HG03469 (cell line): ENCODE data around the gene PARK7.
A peak's percentile ranks its signal among the peaks of the same experiment; 100 is the strongest.
"Not testable (repeated sequence)": the region's sequence is repeated elsewhere in the genome, so short reads cannot be mapped to it uniquely, and the experiment has no call there.

Experiments
- ATAC-seq: cut with Tn5 transposase; IDR thresholded peaks from one replicate; pipeline ENCODE4 v1.9.1; 2021; ENCODE audit warnings: mild to moderate bottlenecking, moderate library complexity, moderate number of reproducible peaks; ENCODE audit not compliant: unreplicated experiment

Gene PARK7

DNA sequence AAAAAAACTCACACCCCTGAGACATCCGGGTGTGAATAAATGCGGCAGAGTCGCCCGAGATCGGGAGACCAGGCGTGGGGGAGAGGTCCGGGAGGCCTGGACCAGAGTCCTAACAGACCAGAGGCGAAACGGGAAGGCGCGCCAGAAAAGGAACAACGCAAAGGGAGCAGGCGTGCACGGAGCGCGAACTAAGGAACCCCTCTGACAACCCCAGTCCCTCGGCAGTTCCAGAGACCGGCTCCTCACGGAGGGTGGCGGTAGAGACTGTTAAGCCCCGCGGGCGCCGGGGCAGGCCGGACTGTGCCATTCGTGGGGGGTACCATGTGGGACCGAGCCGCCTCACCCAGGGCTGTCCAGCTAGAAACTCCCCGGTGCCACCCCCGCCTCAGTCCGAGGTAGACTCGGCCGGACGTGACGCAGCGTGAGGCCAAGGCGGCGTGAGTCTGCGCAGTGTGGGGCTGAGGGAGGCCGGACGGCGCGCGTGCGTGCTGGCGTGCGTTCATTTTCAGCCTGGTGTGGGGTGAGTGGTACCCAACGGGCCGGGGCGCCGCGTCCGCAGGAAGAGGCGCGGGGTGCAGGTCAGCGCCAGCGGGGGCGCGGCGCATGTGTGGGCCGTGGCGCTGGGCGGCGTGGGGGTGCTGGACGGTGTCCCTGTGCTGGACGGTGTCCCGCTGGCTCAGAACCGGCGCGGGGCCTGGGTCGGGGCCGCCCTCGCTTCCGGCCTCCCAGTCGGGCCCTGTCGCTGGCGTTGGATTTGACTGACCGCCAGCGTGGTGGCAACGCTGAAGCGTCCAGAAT, at the start of gene PARK7:
Gene PARK7, plus strand, starts transcription at position 496 of the 798 bp plus-strand sequence. CDS start 1,075 bp downstream, outside the sequence.
- peak; percentile 83 for ATAC-seq

DNA sequence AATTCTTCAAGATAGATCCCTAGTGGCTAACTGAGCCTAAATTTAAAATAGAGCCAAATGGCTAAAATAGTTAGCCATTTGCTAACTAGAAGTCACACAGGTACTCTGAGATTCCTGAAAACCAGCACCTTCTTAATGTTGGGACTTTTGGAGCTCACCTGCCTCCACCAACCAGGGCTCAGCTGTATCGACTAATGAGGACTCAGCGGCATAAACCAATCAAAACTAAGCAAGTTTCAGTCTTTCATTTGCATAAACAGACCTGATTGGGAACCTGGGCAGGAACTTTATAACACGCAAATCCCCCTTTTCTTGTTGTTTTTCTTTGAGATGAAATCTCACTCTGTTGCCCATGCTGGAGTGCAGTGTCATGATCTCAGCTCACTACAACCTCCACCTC, 49.4 kb upstream of the PARK7 start:
- no peak for ATAC-seq

DNA sequence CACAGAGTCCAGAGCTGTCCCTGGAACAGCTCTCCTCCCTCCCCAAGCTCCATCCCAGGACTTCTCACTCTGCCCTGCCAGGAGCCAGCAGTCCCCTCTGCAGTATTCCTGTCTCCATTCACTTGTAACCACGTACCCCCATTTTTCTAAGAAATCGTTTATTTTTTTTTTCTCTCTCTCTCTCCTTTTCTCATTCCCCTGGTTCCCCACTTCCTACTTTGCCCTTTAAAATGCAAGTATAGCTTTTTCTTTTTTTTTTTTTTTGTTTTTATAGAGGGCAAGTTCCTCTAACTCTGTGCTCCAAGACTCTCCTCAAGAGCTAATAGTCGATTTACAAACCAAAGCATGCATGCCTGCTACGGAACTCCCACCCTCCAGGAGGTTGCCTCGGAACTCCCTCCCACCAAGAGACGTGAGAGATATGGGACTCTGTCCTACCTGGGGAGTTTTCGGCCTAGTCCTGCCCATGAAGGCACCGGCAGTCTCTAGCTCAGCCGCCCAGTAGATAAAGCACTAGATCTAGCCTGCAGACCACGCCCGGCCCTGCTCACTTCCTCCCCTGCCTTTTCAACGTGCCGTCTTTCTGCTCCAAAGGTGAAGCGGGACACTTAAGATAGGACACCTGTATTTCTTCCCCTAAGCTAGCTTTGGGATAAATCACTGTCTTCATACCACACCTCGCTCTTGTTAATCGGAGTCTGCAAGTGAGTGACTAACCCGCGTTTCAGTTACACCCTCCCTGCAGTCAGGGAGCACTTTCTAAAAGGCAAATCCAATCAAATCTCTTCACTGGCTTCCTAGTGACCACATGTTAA, 48.6 kb upstream of the PARK7 start:
- ATAC-seq = no peak

DNA sequence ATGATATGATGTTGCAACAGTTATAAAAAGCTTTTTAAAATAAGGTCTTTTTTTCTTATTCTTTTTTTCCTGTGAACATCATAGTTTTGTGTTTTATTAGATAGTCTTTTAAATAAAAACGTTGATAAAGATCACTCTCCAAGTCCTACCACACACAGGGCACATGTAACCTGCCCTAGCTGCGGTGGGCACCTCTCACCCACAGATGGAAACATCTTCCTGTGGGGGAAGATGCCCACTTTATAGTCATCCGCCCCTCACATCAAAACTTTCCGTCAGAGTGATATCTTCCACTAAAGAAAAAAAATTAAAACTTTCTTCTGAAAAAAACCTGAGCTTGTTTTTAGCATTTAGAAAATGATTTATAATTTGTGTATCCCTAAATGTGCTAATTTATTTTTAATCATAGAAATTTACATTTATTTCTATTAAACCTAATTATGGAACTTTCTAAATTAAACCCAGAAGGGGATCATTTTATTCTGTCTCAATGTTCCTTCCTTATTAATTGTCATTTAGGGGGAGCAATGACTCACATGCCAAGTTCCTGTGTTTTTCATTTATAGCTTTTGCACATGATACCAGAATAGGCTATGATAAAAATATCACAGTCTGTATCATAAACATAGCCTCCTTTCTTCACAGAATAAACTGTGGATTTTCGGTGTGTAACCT, 45.5 kb upstream of the PARK7 start:
- no peak for ATAC-seq

DNA sequence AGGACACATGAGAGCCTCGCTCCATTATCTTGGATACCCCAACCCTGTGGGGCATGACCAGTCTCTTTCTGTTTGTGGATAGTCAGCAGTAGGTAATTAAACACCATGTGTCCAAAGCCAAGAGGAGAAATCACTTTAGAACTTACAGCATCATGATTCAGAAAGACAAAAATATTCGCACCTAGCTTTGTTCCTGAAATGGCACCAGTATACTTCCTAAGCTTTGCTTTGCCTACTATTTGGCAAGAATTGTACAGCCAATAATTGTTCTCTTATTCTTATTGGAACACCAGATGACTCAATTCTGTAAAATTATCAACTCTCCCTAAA, 45.0 kb upstream of the PARK7 start:
- no peak for ATAC-seq

DNA sequence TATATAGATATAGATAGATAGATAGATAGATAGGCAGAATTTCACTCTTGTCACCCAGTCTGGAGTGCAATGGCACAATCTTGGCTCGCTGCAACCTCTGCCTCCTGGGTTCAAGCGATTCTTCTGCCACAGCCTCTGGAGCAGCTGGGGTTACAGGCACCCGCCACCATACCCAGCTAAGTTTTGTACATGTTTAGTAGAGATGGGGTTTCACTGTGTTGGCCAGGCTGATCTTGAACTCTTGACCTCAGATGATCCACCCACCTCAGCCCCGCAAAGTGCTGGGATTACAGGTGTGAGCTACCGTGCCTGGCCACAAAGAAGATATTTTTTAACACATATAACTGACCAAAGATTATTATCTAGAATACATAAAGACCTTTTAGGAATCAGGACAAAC, 43.5 kb upstream of the PARK7 start:
- ATAC-seq = not testable (repeated sequence)

DNA sequence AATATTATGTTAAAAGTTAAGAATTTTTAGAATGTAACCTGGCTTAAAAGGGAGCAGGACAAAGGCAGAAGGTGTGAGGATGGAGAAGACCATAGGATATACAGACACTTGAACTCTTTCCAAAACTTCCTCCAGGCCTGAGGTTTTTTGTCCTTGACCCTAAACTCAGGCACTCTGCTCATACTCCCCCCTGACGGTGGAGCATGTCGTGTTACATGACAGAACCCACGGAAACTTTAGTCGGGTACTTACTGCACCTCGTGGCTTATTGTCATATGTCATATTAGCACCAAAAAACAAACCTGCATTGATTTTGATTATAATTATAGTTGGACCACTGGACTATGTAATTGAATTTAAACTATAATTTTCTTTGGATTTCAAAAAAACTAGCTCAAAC, 41.6 kb upstream of the PARK7 start:
- ATAC-seq = no peak

DNA sequence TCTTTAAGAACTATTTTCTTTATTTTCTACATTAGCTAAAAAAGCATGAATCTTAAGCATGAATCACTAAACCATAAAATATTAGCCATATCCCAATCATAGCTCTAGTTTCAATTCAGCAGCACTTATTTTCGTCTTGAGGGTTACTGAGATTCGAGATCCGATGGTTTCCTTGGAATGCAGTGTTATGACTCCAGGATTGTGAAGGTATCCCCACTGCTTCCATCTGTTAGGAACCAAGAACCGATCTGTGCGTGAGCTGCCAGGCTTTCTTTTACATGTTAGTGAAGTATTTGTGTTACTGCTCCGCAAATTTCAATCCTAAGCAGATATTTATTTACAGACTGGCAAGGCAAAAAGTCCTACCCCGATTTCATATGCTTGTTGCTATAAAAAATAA, 39.7 kb upstream of the PARK7 start:
- no peak for ATAC-seq

DNA sequence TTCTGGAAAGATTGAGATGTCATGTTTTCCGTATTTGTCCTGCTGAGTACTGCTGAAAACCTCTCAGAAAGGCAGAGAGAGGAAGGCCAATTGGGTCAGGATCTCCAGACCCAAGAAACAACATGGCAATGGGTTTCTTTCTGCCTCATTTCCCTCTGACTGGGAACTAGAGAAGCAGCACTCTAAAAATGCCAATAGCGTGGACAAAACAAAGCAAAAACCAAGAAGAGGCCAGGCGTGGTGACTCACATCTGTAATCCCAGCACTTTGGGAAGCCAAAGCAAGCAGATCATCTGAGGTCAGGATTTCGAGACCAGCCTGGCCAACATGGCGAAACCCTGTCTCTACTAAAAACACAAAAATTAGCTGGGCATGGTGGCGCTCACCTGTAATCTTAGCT, 39.2 kb upstream of the PARK7 start:
- no peak for ATAC-seq

DNA sequence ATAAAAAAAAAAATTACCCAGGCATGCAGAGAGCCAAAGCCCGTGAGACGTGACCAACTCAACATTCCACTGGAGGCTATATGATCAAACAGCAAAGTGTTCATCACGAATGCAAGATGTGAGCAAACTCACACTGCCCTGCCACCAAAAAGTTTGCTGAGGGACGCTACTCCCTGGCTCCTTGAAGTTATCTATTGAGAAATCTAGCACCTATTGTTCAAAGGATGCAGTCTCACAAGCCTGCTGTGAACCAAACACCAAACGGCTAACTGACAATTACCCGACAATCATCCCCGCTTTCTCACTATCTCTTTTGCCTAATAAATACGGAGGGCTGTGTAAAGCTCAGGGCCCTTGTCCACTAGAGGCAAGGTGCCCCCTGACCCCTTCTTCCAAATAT, 34.5 kb upstream of the PARK7 start:
- ATAC-seq = not testable (repeated sequence)

DNA sequence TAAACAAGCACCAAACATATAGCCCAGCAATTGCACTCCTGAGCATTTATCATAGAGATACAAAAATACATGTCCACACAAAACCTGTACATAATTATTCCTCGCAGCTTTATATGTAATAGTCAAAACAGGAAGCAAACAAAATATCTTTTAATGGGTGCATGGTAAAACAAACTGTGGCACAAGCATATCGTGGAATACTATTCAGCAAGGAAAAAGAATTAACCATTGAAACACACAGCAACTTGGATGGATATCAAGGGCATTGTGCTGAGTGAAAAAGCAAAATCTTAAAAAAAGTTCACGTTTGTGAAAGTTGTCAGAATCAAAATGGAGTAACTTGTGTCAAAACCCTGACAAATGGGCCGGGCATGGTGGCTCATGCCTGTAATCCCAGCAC, 33.3 kb upstream of the PARK7 start:
- ATAC-seq = no peak

DNA sequence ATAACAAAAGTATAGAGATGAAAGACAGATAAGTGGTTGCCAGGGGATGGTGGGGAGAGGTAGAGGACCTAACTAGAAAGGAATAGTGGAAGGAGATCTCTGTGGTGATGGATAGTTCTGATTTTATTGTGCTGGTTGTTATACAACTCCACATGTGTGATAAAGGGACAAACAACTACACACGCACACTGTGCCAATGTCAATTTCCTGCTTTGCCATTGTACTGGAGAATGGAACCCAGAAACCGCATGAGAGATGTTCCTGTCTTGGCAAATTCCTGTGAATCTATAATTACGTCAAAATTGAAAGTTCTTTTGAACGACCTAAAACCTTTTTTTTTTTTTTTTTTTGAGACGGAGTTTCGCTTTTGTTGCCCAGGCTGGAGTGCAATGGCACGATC, 31.9 kb upstream of the PARK7 start:
- ATAC-seq = no peak

DNA sequence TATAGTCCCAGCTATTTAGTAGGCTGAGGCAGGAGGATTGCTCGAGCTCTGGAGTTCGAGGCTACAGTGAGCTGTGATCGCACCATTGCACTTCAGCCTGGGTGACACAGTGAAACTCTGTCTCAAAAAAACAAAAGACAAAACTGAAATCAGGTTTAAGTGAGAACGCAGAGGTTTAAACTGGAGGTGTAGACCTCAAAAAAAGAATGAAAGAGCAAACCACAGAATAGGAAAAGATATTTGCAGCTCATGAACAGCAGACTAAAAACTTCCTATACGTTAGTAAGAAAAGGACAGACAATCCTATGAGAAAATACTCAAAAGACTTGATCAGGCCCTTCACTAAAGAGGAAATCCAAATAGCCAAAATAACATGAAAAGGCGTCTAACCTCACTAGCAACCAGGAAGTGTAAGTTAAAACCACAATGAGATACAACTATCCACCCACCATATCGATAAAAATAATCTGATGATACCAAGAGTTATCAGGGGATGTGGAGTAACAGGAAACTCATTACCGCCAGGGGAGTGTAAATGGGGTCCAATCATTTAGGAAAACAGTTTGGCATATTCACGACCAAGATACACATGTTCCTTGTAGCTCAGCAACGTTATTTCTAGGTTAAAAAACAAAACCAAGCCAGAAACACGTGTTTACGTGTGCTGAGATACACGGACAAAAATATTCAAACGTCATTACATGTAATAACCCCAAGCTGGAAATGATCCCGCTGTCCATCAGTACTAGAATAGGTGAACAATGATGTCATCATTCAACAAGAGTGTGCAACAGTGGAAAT, 30.7 kb upstream of the PARK7 start:
- ATAC-seq = no peak

DNA sequence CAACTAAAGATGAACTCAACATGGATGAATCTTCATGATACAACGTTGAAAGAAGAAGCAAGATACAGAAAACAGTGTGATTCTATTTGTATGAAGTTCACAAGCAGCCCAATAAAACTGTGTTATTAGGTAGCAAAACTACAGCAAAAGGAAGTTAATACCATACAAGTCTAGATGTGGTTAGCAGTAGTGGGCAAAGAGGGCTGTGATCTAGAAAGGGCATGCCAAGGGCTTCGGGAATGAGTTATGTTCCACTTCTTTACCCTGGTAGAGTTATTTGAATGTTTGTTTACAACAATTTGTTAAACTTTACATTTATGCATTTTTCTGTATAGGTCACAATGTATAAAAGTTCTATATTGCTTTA, 30.1 kb upstream of the PARK7 start:
- no peak for ATAC-seq

DNA sequence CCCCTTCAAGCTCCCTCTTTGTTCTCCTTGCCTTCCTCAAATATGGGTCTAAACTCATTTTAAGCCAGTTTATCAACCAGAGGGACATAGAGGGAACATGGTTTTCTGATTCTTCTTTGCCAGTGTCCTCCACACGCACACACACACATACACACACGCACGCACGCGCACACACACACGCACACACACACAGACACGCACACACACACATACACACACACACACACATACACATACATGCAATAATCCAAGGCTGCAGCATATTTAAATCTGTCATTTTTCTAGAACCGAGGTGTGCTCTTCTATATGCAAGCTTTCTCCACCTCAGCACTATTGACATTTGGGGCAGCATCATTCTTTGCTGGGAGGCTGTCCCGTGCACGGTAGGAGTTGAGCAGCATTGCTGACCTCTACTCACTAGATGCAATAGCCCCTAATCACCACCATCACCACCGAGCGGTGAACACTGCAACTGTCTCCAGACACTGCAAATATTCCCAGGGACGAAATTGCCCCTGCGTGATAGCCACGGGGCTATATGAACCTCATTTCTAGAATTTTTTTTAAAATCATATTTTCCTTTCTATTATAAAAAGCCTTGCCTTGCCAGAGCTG, 28.9 kb upstream of the PARK7 start:
- no peak for ATAC-seq

DNA sequence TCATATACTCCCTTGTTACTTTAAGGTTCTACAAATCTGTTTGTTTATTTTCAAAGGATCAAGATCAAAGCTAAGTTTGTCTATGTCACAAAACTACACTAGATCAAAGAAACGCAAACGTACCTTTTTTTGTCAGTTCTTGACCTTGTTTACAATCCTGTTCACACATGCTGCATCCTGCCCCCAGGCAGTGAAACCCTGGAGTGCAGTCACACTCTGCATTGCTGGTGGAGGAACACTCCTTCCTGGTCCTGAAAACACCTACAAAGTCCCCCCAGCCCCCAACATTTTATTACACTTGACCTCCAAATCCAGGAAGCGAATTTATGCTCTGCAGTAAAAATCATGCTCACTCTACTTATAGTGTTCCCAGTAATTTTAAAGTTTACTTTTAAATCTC, 23.4 kb upstream of the PARK7 start:
- no peak for ATAC-seq

DNA sequence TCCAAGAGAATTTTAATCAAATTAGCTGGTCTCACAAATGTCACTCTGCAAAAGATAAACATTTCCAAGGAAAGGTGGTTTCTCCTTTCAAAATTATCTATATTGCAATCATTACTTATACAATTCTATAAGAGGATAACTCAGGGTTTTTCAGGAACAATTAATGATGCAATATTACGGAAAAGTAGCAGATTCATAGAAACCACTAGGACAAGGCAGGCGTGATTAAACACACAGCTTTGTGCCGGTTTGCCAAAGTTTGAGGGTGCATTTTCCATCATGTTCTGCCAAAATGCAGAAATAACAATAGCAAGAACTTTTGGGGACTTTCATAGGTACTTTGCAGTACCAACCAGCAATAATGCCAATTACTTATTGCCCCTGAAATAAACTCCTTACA, 21.5 kb upstream of the PARK7 start:
- ATAC-seq = no peak

DNA sequence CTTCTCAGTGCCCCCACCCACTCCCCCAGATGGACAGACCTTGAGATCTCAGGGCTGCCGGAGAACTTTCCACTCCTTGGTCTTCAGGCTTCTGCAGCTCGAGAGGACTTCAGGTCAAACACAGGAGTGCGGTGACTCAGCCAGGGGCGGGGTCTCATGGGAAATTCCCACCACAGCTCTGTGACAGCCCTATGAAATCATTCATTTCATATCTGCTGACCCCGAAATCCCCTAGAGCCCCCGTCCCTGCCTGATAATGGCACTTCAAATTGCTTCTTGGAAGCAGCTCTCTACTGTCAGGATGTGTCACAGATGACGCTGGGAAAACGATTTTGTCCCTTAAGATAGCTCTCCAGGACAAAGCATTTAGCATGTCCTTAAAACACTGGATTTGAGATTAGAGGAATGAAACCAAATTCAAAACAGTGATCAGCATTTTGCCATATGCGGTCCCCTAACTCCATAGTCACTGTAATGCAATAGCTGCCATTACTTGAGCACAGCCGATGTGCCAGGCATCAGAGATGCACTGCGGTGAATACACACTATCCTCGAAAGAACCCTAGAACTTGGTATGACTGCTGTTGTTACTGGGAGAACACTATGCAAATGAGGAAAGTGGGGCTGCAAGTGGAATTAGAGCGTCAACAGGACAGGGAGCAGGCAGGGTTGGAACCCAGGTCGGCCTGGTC, 20.6 kb upstream of the PARK7 start, which contains the start of gene TNFRSF9:
Gene TNFRSF9, minus strand, starts transcription at position 95 of the 692 bp plus-strand sequence. CDS start 845 bp downstream, outside the sequence.
- no peak for ATAC-seq

DNA sequence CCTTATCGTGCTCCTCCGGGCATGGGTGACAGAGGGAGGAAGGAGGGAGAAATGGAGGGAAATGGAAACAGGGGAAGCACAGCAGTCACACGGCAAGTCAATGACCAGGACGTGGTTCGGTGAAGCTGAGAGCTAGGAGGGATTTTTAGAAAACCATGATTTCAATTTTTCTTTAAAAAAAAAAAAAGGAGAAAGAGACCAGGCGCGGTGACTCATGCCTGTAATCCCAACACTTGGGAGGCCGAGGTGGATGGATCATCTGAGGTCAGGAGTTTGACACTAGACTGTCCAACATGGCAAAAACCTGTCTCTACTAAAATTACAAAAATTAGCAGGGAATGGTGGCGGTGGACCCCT, 20.1 kb upstream of the PARK7 start:
- ATAC-seq = no peak
